NT2/D1 (cell line): ENCODE data around the gene CLCN1.

Source experiments
- SUZ12 ChIP-seq: IDR thresholded peaks from 2 replicates; pipeline ENCODE4 v1.6.1; 2011; ENCODE audit not compliant: insufficient read length, insufficient read depth; ENCODE audit errors: extremely low read depth
- YY1 ChIP-seq: IDR thresholded peaks from 2 replicates; pipeline ENCODE4 v1.6.1; 2011; ENCODE audit not compliant: insufficient read length, insufficient read depth
- ZNF274 ChIP-seq: IDR thresholded peaks from 2 replicates; pipeline ENCODE4 v1.6.1; 2011; ENCODE audit warnings: mild to moderate bottlenecking, low read depth, low read length

DNA sequence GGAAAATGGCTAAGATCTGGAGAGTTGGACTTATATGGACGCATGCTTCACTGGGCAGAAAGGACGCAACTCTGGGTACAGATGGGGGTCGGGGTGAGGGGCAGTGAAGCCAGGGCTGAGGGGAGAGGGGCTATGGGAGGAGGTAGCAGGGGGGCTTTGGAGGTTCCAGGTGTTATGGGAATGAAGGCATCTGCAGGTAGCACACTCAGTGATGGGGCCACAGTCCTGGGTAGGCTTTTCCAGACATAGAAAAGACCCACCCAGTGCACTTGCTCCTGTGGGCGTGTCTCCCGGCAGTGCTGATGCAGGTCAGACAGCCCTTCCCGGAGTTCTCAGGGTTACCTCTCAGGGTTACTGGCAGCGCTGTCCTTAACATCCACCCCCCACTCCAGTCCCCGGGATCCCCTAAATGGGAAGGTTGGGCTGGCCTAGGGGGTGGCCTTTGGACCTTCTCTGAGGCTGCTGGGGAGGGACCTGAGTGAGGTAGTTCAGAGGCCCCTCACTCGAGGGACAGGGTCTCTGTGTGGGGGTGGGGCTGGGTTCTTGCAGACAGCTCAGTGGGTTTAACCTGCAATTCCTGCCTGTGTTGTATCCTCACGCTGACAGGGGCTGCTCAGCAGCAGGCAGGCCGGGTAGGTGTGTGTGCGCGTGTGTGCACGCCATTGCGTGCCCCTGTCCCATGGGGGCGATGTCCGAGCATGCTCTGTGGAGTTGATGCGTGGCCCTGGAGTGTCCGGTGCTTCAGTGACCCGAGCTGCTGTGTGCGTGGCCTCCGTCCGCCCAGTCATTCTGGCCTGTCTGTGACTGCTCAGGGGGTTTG is 71.5 kb downstream of the CLCN1 start:
- TF ChIP-seq ZNF274, result no peak
- TF ChIP-seq YY1, result no peak
- TF ChIP-seq SUZ12, result no peak
